H1 (cell line): Measurements from ENCODE around the gene MYO15A. TPM values are rescaled to one million over a fixed set of nuclear protein-coding genes. Genes with fewer than 3 reads are reported as not detected.

ENCODE experiments used
- EZH2 ChIP-seq: fragments of 200-600 bp; sonication (generic); IDR thresholded peaks from 2 replicates; pipeline ENCODE4 v1.7.1; 2012; ENCODE audit warnings: low read depth, mild to moderate bottlenecking, moderate library complexity, low read length, inconsistent platforms; ENCODE audit not compliant: severe bottlenecking
- polyA plus RNA-seq, 7 experiments: library from polyadenylated mRNA; depleted of rRNA in 3 of 7; stranded (reverse) in 5 of 7; unstranded in 2 of 7; fragments of >200 nt in 5 of 7; fragments of 200-250 nt in 2 of 7; gene quantifications; 1 replicate in 5 of 7; 2 replicates in 1 of 7; 4 replicates in 1 of 7; pipeline versions ENCODE4 v1.2.1 to v1.2.3, GENCODE V29; 2011 to 2013; ENCODE audit warnings: missing spikeins in 2 of 7, mixed read lengths in 2 of 7
- total RNA-seq: library from RNA; stranded (reverse); fragmentation: NEBNext Ultra II Directional; extraction: Animal tissue kit (Norgen Biotek cat#: 25700); gene quantifications from 2 replicates; pipeline ENCODE4 v1.2.1, GENCODE V29; 2021
- TF ChIP-seq, protein P1 (sequence below): IDR thresholded peaks from 2 replicates; pipeline ENCODE4 v1.6.1; 2012; ENCODE audit warnings: low read length, inconsistent platforms
- TF ChIP-seq, protein P2 (sequence below): IDR thresholded peaks from 2 replicates; pipeline ENCODE4 v1.6.1; 2011; ENCODE audit warnings: low read length, improper control_type of control experiment

The MYO15A gene
- total and polyA plus RNA-seq, 2 of the 8 experiments (the other 6 are each of a cell fraction or from before 2014, with no cell fraction given), result 1.6 to 4.2 TPM

DNA sequence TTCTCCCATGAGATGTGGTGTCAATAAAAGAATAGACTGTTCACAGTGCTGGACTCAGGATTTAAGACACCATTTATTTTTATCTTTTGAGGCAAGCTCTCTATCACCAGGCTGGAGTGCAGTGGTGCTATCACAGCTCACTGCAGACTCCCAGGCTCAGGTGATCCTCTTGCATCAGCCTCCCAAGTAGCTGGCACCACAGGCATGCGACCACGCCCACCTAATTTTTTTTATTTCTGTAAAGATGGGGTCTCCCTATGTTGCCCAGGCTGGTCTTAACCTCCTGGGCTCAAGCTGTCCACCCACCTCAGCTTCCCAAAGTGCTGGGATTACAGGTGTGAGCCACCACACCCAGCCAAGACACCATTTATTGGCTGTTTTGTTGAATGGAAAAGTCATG lies 39.5 kb upstream of the MYO15A start (continued):
- TF ChIP-seq EZH2, result no peak
- TF ChIP-seq, protein P1, sequence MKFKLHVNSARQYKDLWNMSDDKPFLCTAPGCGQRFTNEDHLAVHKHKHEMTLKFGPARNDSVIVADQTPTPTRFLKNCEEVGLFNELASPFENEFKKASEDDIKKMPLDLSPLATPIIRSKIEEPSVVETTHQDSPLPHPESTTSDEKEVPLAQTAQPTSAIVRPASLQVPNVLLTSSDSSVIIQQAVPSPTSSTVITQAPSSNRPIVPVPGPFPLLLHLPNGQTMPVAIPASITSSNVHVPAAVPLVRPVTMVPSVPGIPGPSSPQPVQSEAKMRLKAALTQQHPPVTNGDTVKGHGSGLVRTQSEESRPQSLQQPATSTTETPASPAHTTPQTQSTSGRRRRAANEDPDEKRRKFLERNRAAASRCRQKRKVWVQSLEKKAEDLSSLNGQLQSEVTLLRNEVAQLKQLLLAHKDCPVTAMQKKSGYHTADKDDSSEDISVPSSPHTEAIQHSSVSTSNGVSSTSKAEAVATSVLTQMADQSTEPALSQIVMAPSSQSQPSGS, result no peak
- TF ChIP-seq, protein P2, sequence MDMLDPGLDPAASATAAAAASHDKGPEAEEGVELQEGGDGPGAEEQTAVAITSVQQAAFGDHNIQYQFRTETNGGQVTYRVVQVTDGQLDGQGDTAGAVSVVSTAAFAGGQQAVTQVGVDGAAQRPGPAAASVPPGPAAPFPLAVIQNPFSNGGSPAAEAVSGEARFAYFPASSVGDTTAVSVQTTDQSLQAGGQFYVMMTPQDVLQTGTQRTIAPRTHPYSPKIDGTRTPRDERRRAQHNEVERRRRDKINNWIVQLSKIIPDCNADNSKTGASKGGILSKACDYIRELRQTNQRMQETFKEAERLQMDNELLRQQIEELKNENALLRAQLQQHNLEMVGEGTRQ, result no peak
